DND-41 (cell line): ENCODE measurements around the gene SLC4A9.

Experiments
- CTCF ChIP-seq: IDR thresholded peaks from 2 replicates; pipeline ENCODE4 v1.5.1; 2012; ENCODE audit warnings: borderline replicate concordance, low read length, moderate library complexity, mild to moderate bottlenecking; ENCODE audit not compliant: poor library complexity, severe bottlenecking; ENCODE audit errors: extremely low read depth
- EZH2 ChIP-seq: IDR thresholded peaks from 3 replicates; pipeline ENCODE4 v1.6.1; 2012; ENCODE audit warnings: borderline replicate concordance, low read depth, mild to moderate bottlenecking, moderate library complexity, low read length, inconsistent platforms; ENCODE audit not compliant: severe bottlenecking

GRCh38 chr5:140360681-140361479, 886 bp downstream of the SLC4A9 start:
- no peak for TF ChIP-seq EZH2
- no peak for TF ChIP-seq CTCF
